ENCODE results near the gene CHMP4A. TPM values are rescaled to one million over a fixed set of nuclear protein-coding genes. Genes with fewer than 3 reads are reported as not detected.

The CHMP4A gene
- total and polyA plus RNA-seq, 9 of the 15 experiments (the other 6 are each of a cell fraction or from before 2014, with no cell fraction given), result 28.8 to 104 (median 52.7) TPM

GRCh38 chr14:24219521-24219920 lies 6.2 kb upstream of the CHMP4A start:
- BruUV-seq (replicated peaks), result no TSS peak
- Histone ChIP-seq H4K20me1 (replicated peaks; ENCODE audit: control insufficient read depth, insufficient read depth, low read length) (no peaks in the 10 kb centered on the region), H3K9me3 (replicated peaks; ENCODE audit: control insufficient read depth, insufficient read depth, low read depth, low read length) (no peaks in the 10 kb centered on the region), H2AFZ (ENCODE audit: low read depth, low read length) (no peak overlapping the region), H3K9ac (ENCODE audit: insufficient read depth in 1 of 2, low read depth in 2 of 2, low read length in 2 of 2) (no peak overlapping the region), H3K9me1 (ENCODE audit: control insufficient read depth, insufficient read depth, low read length) (no peaks in the 10 kb centered on the region), H3K27me3 (ENCODE audit: control insufficient read depth in 2 of 2, insufficient read depth in 2 of 2, low read length in 2 of 2) (no peaks in the 10 kb centered on the region), H3K27ac (ENCODE audit: extremely low read depth, low read depth, low read length) (no peak overlapping the region), H3K79me2 (ENCODE audit: control insufficient read depth, insufficient read depth, low read length) (peaks cover 18% of the 10 kb centered on the region), H3K4me2 (ENCODE audit: insufficient read depth, low read length) (no peak overlapping the region), H3K36me3 (ENCODE audit: control insufficient read depth, insufficient read depth, low read length) (peaks cover 9% of the 10 kb centered on the region; the same call in 2 of the 3 replicates), H3K4me1 (replicated peaks in 1 of 2; ENCODE audit: control insufficient read depth in 2 of 2, insufficient read depth in 2 of 2, low read length in 2 of 2) (peaks cover 1 to 4% of the 10 kb centered on the region in 2 experiments; a peak in 4 of 5 replicates), H3K4me3 (no peak overlapping the region)
- no peak for FAIRE-seq
- POLR2A ChIA-PET, result no interaction called here
- TF ChIP-seq PHB (CRISPR knock-in tag; IDR thresholded peaks at IDR 0.05) (no peak), IRF9 (tag; IDR thresholded peaks at IDR 0.05) (no peak)
- TF ChIP-seq, protein P1, sequence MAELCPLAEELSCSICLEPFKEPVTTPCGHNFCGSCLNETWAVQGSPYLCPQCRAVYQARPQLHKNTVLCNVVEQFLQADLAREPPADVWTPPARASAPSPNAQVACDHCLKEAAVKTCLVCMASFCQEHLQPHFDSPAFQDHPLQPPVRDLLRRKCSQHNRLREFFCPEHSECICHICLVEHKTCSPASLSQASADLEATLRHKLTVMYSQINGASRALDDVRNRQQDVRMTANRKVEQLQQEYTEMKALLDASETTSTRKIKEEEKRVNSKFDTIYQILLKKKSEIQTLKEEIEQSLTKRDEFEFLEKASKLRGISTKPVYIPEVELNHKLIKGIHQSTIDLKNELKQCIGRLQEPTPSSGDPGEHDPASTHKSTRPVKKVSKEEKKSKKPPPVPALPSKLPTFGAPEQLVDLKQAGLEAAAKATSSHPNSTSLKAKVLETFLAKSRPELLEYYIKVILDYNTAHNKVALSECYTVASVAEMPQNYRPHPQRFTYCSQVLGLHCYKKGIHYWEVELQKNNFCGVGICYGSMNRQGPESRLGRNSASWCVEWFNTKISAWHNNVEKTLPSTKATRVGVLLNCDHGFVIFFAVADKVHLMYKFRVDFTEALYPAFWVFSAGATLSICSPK (IDR thresholded peaks at IDR 0.05; ENCODE audit: borderline replicate concordance), result no peak
- WGBS (ENCODE audit: insufficient coverage, low coverage, missing lambda C conversion rate), result 63% methylated on average over 3 of the region's 3 CpGs
- CTCF ChIA-PET (ENCODE audit: low intra/inter-chr PET ratio), result no interaction called here
- DNase-seq (ENCODE audit: extremely low read depth in 1 of 4, low spot score in 3 of 4), result no peak
- in situ Hi-C loops (cut with MboI) (no loop called here), intact Hi-C loops (cut with micrococcal nuclease) (no loop called here)
- ATAC-seq, result no peak

All from K562 (cell line).